Skin of body (tissue), 2 donors: ENCODE data around the gene VPS50. TPM values are rescaled to one million over a fixed set of nuclear protein-coding genes. Genes with fewer than 3 reads are reported as not detected.
"Not testable (repeated sequence)": the region's sequence is repeated elsewhere in the genome, so short reads cannot be mapped to it uniquely, and the experiment has no call there.

Experiments used
- DNase-seq: peaks from one replicate; lab custom pipeline; 2025; lab: John Stamatoyannopoulos, UW
- total RNA-seq: library from RNA; depleted of rRNA; stranded (reverse); fragments of >200 nt; gene quantifications from one replicate; pipeline ENCODE4 v1.2.3, GENCODE V29; 2014

Gene VPS50
- total RNA-seq, 1 donor from 2014 or later: 38.3 TPM

GRCh38 chr7:93239824-93240223 lies 7.7 kb downstream of the VPS50 start:
- DNase-seq: no peak

- DNase-seq: no peak
Observed at GRCh38 chr7:93242106-93242505, 9.9 kb downstream of the VPS50 start.

DNA sequence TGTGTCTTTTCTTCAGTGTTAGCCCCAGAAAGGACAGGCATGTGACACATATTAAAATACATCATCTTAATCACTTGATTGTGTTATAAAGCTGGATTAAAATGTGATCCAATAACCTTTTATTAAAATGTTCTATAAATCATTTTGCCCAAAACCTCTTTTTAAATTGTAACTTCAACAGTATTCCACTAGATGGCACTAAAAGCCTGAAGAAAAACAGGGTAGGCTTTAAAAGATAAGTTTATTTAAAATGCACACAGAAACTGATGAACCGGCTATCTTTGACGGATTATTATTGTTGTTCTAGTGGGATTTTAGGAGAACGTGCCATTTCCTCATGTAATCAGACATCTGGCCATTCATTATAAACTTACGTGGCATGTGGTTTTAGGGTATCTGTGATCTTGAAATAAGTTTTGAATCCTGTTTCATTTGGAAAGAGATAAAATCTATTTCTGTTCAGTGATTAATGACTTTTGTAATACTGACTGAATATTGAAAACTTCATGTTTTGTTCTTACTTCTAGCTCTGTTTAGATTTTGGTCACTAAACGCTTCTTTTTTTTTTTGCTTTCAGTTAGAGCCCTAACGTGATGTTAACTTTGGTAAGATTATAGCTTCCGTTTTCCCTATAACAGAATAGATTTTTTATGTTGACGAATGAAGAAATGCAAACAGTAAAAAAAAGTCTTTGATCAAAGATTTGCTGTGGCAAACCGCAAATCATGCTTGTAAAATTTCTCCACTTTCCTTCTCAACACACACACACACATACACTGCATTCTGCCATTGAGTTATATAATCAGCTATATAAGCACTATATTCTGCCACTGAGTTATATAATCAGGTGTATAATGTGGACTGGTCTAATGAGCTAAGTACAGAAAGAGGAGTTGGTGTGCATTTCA lies 13.6 kb downstream of the VPS50 start:
- DNase-seq: no peak

- no peak for DNase-seq
Observed at GRCh38 chr7:93249491-93250148, 17.5 kb downstream of the VPS50 start.

GRCh38 chr7:93258661-93259060 lies 26.5 kb downstream of the VPS50 start:
- no peak for DNase-seq

DNA sequence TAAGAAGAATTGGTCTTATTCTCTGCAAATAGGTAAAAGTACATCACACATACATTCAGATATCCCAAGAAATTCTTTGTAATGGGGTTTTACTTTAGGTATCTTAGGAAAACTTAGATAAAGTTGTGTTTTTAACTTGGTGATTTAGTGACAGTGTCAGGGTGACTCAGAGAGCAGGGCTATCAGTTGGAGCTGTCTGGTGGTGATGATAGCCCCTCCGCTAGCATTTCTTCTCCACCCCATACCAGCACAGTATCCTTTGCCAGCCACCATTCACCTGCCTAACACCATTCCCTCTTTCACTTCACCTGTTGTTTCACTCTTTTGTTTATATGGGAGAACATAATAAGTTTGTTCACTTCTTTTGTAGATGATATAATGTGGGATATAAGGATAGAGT lies 30.4 kb downstream of the VPS50 start:
- no peak for DNase-seq

- no peak for DNase-seq
Observed at GRCh38 chr7:93265220-93265619, 33.1 kb downstream of the VPS50 start.

DNA sequence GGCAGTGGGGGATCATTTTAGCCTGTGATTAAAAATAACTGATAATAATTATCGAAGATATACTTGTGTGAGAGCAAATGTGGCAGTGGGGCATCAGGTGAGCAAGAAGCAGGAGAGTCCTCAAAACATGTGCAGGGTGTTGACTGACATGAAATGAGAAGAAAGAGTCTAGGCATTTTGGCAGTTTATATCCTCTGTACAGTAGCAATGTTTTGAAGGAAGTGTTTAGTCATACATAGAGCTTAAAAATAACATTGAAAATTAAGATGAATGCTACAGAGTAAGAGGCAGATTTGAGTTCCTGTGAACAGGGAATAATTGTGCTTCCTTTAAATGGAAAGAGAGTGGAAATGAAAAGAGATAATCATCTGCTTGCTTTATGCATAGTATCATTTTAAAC lies 47.4 kb downstream of the VPS50 start:
- DNase-seq: no peak

DNA sequence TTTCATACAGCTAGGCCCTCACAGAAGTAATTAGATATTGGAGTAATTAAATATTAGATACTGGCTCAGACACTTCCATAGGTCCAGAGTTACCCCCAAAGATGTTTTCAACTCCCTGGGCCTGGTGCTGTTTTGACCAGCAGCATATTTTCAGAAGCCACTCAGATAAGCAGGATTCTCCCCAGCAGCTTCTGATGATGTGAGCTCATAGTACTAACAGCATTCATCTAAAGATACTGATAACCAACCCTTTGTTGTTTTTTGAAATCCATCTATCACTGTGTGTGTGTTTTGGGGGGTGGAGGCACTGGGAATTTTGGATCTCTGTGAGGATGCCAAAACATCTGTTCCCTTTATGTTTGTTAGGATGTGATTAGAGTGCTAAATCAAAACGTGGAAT lies 52.7 kb downstream of the VPS50 start:
- DNase-seq: no peak

GRCh38 chr7:93293229-93293628 lies 61.1 kb downstream of the VPS50 start:
- DNase-seq: no peak

DNA sequence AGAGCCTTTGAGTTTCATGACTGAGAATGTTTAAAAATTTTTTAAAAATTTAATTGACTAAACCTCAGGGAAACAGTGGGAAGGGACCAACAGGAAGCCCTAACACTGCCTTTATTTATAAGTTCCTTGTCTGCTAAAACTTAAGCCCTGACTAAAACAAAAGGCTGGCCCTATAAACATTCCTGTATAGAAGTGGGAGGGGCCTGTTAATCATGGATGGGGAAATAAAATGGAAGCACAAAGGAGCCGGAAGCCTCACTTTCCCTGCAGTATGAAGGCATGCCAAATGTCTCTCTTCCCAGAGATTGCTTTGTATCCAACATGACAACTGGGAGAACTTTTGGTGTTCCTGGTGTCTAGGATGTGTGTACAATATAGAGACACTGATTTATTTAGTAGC lies 66.0 kb downstream of the VPS50 start:
- no peak for DNase-seq

GRCh38 chr7:93298671-93299070 lies 66.5 kb downstream of the VPS50 start:
- no peak for DNase-seq

GRCh38 chr7:93301736-93302135 lies 69.6 kb downstream of the VPS50 start:
- no peak for DNase-seq

DNA sequence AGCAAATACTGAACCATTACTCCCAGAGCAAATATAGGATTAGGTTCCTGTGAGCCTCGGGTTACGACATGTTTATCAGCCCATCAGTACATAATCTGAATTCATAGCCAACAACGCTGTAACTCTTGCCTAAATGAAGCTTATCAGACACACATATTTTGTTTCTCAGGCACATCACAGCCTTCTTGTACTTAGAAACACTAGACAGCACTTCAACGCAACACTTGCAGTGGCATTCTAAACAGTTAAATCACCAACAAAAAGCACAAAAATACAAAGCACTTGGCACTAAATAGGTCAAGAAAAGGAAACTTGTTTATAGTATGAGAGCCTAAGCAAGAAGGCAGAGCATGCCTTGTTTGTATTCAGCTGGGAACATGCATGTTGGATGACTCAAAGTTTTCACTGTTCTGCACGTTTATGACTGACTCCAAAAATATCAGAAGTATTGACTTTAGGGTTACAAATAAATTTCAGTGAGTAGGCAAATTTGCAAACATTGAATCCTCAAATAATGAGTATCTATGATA lies 75.0 kb downstream of the VPS50 start:
- DNase-seq: no peak

GRCh38 chr7:93307943-93308342 lies 75.8 kb downstream of the VPS50 start:
- DNase-seq: no peak

GRCh38 chr7:93310346-93310745 lies 78.2 kb downstream of the VPS50 start:
- DNase-seq: no peak

- no peak for DNase-seq
Observed at GRCh38 chr7:93314449-93314848, 82.3 kb downstream of the VPS50 start.

- DNase-seq: no peak
Observed at GRCh38 chr7:93315896-93316295, 83.7 kb downstream of the VPS50 start.

DNA sequence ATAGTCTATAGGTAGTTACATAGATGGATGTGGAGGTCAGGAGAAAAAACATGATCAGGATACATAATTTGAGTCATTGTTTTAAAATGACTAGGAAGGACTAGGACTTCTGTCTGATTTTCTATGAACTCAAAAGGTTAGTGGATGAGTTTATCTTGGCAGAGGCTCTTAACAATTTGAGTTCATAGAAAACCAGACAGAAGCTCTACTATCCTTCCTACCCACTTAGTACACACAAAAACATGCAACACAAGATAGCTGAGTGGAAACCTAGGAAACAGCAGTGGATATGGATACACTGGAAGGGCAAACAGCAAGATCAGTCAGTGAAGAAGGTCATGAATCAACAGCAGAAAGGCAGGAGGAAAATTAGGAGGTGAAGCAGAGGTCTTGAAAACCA lies 84.6 kb downstream of the VPS50 start:
- no peak for DNase-seq

DNA sequence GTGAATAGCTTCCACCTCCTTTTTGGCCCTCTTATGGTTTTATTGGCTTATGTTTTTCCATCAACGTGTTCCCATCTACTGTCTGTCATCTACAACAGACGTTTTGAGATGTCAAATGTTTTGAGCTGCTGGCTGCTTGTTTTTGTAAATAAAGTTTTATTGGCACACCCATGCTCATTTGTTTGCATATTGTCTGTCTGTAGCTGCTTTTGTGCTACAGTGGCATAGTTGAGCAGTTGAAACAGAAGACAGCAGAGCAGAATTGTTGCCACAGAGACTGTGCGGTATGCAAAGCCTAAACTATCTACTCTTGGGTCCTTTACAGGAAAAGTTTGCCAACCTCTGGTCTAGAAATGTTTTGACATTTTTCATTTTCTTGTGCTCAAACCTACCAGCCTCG lies 88.7 kb downstream of the VPS50 start:
- no peak for DNase-seq

DNA sequence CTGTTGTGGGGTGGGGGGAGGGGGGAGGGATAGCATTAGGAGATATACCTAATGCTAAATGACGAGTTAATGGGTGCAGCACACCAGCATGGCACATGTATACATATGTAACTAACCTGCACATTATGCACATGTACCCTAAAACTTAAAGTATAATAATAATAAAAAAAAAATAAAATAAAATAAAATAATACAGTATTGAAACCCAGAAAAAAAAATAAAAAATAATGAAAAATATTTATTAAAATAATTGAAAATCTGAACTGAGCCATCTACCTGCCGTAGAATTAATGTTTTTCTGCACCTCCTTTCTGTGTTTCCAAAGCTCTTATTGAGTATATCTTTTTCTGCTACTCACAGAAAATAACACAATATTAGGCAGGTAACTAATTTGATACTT lies 94.1 kb downstream of the VPS50 start:
- DNase-seq: not testable (repeated sequence)

DNA sequence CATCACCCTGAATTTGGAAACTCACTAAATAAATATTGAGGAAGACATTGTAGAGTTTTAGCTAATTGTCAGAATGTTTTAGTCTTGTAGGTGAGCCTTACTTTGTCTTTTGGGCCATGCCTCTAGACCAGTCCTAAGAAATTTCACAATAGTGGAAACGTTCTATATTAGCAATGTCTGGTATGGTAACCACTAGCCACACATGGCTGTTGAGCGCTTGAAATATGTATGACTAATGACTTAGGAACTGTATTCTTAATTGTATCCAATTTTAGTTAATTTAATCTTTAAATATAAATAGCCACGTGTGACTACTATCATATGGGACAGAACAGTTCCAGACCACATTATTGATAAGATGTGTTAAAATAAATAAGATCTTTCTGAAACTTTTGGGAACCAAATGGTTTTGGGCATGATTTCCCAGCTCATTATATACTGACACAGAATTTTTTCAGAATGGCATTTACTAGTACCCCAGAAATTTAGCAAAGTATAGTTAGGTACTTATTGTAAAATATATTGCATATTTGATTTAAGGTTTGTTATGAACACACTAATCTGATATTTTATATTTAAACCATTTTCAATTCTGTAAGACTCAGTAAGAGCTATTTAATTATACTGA lies 95.0 kb downstream of the VPS50 start:
- no peak for DNase-seq
